ENCODE data around the gene EVX1. TPM values are rescaled to one million over a fixed set of nuclear protein-coding genes. Genes with fewer than 3 reads are reported as not detected.

The EVX1 gene
- total and polyA plus RNA-seq, 2 of the 13 experiments (the other 11 are each of a cell fraction or from before 2014, with no cell fraction given), result not detected

DNA sequence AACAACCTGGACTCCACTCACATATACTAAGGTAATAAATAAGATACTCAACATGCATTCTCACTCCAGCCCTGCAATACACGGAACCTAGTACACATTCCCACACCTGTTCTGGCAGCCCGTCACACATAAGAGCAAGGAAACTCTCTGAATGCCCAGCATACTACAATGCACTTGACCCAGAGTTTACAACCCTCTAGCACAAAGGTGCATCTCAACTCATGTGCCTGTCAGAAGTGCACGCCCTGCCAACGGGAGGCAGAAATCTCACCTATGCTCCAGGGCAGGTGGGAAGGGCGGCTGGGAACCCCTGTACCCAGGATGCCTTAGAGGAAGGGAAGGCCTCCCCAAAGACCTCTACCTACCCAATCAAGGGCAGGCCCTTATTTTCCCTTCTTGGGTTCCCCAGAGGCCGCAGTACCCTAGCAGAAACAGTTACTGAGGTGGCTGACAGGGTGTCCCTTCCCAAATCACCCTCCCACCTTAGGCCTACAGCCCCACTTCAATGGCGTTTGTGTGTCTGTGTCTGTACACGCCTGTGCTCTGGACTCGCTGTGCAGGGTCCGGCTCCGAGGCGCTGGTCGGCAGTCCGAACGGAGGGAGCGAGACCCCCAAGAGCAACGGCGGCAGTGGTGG, 2.0 kb downstream of the EVX1 start:
- FAIRE-seq, result no peak

More for the DNA sequence above, 2.0 kb downstream of the EVX1 start:
- Histone ChIP-seq H3K9ac (ENCODE audit: insufficient read depth, low read depth, low read length) (no peak overlapping the region), H3K4me1 (ENCODE audit: insufficient read depth, low read length) (no peaks in the 10 kb centered on the region), H2AFZ (ENCODE audit: low read length) (no peak overlapping the region), H4K20me1 (ENCODE audit: insufficient read depth, low read length) (no peaks in the 10 kb centered on the region), H3K4me3 (replicated peaks in 1 of 3; ENCODE audit: insufficient read depth in 1 of 3, low read depth in 2 of 3, low read length in 3 of 3) (no peak overlapping the region), H3K27ac (ENCODE audit: extremely low read length, insufficient read depth, low read length) (no peak overlapping the region), H3K9me3 (ENCODE audit: low read length) (no peaks in the 10 kb centered on the region), H3K4me2 (ENCODE audit: low read depth, low read length) (no peak overlapping the region), H3K27me3 (ENCODE audit: control insufficient read depth in 1 of 2, insufficient read depth in 2 of 2, low read length in 2 of 2) (peaks cover 11 to 86% of the 10 kb centered on the region in 2 experiments; a peak in 4 of 5 replicates), H3K36me3 (replicated peaks in 1 of 2; ENCODE audit: control insufficient read depth in 1 of 2, insufficient read depth in 2 of 2, low read length in 2 of 2) (no peaks in the 10 kb centered on the region), H3K79me2 (ENCODE audit: insufficient read depth, low read length) (no peaks in the 10 kb centered on the region)
- DNase-seq (ENCODE audit: low spot score) (no peak), ATAC-seq (no peak)
- POLR2A ChIA-PET, result no interaction called here
- intact Hi-C loops (cut with micrococcal nuclease; ENCODE audit: unreplicated experiment) (no loop called here), in situ Hi-C loops (cut with HindIII; ENCODE audit: extremely low pct_ligation_motif_present, low pct_unique_long_range_greater_than_20kb) (no loop called here)
- CTCF ChIA-PET (ENCODE audit: low intra/inter-chr PET ratio, low total read pairs), result no interaction called here
- TF ChIP-seq TGIF2 (CRISPR knock-in tag; IDR thresholded peaks at IDR 0.05) (no peak), NFATC3 (CRISPR knock-in tag; IDR thresholded peaks at IDR 0.05) (no peak), ZFP90 (CRISPR knock-in tag; IDR thresholded peaks at IDR 0.05; ENCODE audit: borderline replicate concordance) (no peak), GFI1 (CRISPR knock-in tag; IDR thresholded peaks at IDR 0.05; ENCODE audit: borderline replicate concordance) (no peak), DR1 (CRISPR knock-in tag; IDR thresholded peaks at IDR 0.05) (no peak), CAMTA2 (CRISPR knock-in tag; IDR thresholded peaks at IDR 0.05; ENCODE audit: borderline replicate concordance) (no peak), ZNF841 (CRISPR knock-in tag; IDR thresholded peaks at IDR 0.05; ENCODE audit: borderline replicate concordance) (no peak), SALL2 (CRISPR knock-in tag; IDR thresholded peaks at IDR 0.05) (no peak), ZBTB7B (CRISPR knock-in tag; IDR thresholded peaks at IDR 0.05) (no peak), HOXA7 (CRISPR knock-in tag; IDR thresholded peaks at IDR 0.05) (no peak), SYNCRIP (IDR thresholded peaks at IDR 0.05; ENCODE audit: insufficient read depth, low read depth, low read length) (no peak), NFE2L1 (CRISPR knock-in tag; IDR thresholded peaks at IDR 0.05; ENCODE audit: borderline replicate concordance) (no peak)
- TF ChIP-seq, protein P1, sequence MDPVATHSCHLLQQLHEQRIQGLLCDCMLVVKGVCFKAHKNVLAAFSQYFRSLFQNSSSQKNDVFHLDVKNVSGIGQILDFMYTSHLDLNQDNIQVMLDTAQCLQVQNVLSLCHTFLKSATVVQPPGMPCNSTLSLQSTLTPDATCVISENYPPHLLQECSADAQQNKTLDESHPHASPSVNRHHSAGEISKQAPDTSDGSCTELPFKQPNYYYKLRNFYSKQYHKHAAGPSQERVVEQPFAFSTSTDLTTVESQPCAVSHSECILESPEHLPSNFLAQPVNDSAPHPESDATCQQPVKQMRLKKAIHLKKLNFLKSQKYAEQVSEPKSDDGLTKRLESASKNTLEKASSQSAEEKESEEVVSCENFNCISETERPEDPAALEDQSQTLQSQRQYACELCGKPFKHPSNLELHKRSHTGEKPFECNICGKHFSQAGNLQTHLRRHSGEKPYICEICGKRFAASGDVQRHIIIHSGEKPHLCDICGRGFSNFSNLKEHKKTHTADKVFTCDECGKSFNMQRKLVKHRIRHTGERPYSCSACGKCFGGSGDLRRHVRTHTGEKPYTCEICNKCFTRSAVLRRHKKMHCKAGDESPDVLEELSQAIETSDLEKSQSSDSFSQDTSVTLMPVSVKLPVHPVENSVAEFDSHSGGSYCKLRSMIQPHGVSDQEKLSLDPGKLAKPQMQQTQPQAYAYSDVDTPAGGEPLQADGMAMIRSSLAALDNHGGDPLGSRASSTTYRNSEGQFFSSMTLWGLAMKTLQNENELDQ (CRISPR knock-in tag; IDR thresholded peaks at IDR 0.05; ENCODE audit: borderline replicate concordance), result no peak
- TF ChIP-seq, protein P2, sequence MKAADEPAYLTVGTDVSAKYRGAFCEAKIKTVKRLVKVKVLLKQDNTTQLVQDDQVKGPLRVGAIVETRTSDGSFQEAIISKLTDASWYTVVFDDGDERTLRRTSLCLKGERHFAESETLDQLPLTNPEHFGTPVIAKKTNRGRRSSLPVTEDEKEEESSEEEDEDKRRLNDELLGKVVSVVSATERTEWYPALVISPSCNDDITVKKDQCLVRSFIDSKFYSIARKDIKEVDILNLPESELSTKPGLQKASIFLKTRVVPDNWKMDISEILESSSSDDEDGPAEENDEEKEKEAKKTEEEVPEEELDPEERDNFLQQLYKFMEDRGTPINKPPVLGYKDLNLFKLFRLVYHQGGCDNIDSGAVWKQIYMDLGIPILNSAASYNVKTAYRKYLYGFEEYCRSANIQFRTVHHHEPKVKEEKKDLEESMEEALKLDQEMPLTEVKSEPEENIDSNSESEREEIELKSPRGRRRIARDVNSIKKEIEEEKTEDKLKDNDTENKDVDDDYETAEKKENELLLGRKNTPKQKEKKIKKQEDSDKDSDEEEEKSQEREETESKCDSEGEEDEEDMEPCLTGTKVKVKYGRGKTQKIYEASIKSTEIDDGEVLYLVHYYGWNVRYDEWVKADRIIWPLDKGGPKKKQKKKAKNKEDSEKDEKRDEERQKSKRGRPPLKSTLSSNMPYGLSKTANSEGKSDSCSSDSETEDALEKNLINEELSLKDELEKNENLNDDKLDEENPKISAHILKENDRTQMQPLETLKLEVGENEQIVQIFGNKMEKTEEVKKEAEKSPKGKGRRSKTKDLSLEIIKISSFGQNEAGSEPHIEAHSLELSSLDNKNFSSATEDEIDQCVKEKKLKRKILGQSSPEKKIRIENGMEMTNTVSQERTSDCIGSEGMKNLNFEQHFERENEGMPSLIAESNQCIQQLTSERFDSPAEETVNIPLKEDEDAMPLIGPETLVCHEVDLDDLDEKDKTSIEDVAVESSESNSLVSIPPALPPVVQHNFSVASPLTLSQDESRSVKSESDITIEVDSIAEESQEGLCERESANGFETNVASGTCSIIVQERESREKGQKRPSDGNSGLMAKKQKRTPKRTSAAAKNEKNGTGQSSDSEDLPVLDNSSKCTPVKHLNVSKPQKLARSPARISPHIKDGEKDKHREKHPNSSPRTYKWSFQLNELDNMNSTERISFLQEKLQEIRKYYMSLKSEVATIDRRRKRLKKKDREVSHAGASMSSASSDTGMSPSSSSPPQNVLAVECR (CRISPR knock-in tag; IDR thresholded peaks at IDR 0.05; ENCODE audit: borderline replicate concordance), result no peak
- 65% methylated on average over 17 of the region's 18 CpGs for WGBS (ENCODE audit: low lambda C conversion rate)
- no TSS peak for BruUV-seq (replicated peaks)
